DMS153 (cell line): Measurements from ENCODE around the gene CDC42EP4.
"Not testable (repeated sequence)": the region's sequence is repeated elsewhere in the genome, so short reads cannot be mapped to it uniquely, and the experiment has no call there.

Source experiments
- DNase-seq: peaks from one replicate; lab custom pipeline; 2025; lab: John Stamatoyannopoulos, UW

The CDC42EP4 gene

DNA sequence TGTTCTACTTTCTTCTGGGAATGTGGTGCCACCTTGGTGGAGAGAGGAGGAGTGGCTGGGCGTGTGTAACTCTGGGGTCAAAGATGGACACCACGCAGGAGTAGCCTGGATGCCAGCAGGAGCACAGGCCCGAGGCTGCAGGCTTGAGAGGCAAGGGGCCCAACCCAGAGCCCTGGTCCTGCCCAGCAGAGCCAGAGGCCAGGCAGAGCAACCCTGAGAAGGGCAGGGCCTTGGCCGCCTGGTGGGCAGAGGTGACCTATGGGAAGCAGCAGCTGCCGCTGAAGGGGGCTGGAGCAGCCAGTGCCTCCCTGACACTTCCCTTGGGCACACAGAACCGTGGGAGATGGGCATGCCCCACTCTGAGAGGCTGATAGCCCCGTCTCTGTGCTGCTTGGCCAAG, 32.1 kb downstream of the CDC42EP4 start:
- no peak for DNase-seq

GRCh38 chr17:73278465-73279453, 33.0 kb downstream of the CDC42EP4 start:
- DNase-seq, result peak; percentile 65

DNA sequence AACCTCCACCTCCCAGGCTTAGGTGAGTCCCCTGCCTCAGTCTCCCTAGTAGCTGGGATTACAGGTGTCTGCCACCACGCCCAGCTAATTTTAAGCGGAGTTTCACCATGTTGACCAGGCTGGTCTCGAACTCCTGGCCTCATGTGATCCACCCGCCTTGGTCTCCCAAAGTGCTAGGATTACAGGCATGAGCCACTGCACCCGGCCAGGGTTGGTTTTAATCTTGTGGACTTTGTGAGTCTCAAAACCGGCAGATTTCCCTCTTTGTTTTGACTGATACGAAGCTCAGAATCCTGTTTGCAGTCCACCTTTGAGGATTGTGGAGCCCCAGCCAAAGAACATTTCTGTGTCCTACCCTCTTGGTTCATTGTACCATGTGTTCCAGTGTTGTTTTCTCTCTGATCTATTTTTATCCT, 33.7 kb downstream of the CDC42EP4 start:
- no peak for DNase-seq

- no peak for DNase-seq
Observed at GRCh38 chr17:73274490-73274889, 37.3 kb downstream of the CDC42EP4 start.

DNA sequence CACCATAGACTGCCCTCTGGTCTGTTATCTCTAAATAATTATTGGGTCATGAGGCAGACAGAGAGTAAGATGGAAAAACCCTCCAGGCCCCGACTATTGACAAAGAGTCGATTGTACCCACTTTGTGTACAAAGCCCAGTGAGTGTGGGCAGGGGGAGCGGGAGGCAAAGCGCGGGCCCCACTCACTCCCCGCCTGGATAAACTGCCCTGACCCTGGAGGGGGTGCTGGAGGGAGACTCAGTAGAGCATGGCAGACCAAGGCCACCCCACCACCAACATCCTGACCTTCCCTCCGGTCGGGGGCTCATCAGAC, 38.9 kb downstream of the CDC42EP4 start:
- no peak for DNase-seq

DNA sequence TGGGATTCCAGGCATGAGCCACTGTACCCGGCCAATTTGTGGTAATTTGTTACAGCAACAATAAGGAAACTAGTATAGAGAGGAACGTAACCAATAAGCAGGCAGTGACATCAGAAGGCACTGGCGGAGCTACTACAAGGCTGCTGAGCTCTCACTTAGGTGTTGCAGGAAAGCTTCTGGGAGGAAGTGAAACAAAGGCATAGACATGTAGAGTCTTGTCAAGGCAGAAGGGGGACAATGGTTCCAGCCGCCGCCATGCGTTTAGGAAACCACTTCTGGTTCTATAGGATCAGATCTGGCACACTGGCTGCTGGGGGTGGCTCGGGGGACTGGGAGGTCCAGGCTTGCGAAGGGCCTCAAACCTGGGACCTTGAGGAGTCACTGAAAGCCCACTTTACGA, 40.7 kb downstream of the CDC42EP4 start:
- DNase-seq, result peak; percentile 44

DNA sequence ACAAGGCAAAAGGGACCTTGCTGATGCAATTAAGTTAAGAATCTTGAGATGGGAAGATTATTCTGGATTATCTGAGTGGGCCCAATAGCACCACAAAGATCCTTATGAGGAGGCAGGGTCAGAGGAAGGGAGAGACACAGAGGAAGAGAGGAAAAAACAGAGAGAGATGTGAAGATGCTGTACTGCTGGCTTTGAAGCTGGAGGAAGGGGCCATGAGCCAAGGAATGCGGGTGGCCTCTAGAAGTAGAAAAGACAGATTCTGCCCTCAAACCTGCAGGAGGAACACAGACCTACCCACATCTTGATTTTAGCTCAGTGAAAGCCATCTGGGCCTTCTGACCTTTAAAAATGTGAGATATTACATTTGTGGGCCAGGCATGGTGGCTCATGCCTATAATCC, 42.0 kb downstream of the CDC42EP4 start:
- no peak for DNase-seq

- no peak for DNase-seq
Observed at GRCh38 chr17:73269329-73269615, 42.5 kb downstream of the CDC42EP4 start.

DNA sequence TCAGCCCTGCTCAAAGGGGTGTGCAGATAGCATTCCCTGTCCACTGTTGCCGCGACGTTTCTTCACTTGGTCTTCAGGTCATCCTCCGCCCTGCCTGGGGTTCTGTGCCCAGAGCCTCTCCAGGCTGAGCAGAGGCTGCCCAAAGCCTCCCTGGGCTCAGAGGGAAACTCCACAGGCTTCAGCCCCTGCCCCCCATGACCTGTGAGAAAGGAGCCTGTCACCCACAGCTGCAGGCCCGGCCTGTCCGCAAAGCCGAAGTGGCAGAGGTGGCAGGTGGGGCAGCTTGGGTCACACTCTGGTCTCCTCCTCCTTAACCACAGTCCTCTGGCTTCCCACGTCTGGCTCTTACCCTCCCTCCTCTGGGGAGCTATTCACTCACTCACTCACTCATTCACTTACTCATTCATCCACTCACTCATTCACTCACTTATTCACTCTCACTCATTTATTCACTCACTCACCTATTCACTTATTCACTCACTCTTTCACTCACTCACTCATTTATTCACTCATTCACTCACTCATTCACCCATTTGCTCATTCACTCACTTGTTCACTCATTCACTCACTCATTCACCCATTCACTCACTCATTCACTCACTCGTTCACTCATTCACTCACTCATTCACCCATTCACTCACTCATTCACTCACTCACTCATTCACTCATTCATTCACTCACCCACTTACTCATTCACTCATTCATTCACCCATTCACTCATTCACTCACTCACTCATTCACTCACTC, 43.0 kb downstream of the CDC42EP4 start:
- DNase-seq, result no peak

- no peak for DNase-seq
Observed at GRCh38 chr17:73267648-73268537, 43.9 kb downstream of the CDC42EP4 start.

GRCh38 chr17:73266796-73267195, 45.0 kb downstream of the CDC42EP4 start:
- no peak for DNase-seq

GRCh38 chr17:73265646-73266640, 45.9 kb downstream of the CDC42EP4 start:
- no peak for DNase-seq

DNA sequence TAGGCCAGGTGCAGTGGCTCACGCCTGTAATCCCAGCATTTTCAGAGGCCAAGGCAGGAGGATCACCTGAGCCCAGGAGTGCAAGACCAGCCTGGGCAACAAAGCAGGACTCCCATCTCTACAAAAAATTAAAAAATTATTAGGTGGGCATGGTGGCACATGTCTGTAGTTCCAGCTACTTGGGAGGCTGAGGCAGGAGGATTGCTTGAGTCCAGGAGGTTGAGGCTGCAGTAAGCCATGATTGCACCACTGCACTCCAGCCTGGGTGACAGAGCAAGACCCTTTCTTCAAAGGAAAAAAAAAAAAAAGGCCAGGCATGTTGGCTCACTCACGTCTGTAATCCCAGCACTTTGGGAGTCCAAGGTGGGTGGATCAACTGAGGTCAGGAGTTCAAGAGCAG, 47.4 kb downstream of the CDC42EP4 start:
- not testable (repeated sequence) for DNase-seq

DNA sequence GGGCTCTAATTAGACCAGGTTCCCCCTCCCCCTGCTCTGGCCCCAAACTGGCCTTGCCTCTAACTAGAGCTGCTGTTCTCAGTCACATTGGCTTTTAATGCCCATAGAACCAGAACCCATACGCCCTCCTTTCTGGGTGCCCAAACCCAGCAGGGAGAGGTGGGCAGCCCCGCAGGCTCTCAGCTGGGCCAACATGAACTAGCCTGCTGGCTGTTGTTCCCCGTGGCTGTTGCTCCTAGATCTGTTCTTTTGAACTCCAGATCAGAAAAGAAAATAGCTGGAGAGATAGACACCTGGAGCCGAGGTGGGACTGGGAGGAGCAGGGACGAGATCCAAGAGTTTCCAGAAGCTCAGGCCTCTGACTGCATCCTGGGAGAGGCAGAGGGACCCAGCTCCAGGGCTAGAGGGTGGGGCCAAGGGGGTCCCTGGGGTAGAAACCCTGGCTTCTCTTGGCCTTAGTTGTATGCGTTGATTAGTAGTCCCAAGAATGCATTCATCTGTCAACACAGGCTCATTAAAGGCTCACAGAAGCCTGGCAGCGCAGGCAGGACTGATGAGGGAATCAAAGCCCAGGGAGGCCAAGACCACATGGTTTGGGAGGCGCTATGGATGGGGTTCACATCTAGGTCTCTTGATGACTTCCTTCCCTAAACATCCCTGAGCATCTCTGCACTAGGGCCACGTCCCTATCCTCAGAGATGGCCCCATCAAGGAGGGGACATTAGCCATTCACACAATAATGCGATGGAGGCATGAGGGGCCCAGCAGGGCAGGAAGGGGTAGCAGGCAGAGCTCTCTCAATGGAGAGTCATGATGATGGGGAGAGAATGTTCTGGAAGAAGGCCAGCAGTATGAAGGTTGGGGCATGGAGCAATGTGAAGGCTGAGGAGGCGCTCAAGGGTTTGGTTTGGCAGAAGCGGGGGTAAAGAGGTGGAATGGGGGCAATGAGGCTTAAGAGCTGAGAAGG, 48.8 kb downstream of the CDC42EP4 start:
- no peak for DNase-seq

GRCh38 chr17:73261952-73262675, 49.7 kb downstream of the CDC42EP4 start:
- DNase-seq, result no peak

DNA sequence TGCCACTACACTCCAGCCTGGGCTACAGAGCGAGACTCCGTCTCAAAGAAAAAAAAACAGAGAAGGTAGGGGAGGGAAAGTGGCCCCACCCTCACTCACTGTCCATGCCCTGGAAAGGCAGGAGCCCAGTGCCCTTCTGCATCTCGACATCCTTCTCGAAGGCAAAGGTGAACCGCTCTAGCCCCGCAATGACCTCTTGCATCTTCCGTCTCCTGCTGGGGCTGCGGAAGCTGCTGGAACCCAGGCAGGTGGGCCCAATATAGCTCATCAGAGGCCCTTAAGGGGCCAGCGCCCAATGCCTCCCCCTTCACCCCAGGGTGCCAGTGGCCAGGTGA, 50.2 kb downstream of the CDC42EP4 start, which contains the start of gene CPSF4L:
TSS of gene CPSF4L (minus strand) at position 264 of the 335 bp plus-strand sequence. CDS start at position 202, 62 bp downstream.
- DNase-seq, result no peak

DNA sequence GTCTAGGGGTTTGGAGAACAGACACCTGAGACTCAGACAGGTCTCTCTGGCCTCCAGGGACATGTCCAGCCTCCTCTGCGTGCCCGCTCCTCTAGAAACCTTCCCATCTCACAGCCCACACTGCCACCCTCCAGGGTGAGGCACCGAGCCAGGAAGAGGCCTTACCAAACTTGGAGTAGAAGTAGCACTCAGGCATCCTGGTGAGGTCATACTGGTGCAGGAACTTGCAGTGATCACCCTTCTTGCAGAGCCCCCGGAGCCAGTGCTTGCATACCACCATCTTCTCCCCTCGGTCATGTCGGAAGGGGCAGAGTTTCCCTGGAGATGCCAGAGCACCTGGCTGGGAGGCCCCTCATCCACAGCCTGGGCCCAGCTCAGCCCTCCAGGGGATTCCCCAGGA, 54.3 kb downstream of the CDC42EP4 start:
- DNase-seq, result no peak

GRCh38 chr17:73256220-73256619, 55.6 kb downstream of the CDC42EP4 start:
- DNase-seq, result no peak

DNA sequence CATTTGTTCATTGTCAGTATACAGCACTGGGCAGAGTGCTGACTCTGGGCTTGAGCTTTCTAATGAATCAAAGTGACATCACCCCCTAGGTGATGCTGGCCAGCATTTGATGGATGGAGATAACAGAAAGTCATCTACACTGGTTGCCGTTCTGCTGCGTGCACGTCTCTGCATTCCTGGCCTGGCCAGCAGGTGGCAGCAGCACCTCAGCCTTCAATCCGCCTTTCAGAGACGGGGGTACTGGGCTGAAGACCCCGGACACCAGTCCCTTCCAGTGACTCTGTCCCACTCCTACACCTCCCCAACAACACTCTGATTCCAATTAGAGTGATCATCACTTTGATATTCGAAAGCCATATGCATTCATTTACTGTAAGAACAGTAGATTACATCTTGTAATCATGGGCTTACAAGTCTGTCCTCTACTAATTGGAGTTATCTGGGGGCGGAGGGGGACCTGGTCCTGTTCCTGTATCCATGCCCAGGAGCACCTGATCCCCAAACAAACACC, 56.1 kb downstream of the CDC42EP4 start:
- peak; percentile 31 for DNase-seq
